ENCODE measurements around the gene SPOCK3.

SPOCK3 gene

GRCh38 chr4:167079762-167080161 lies 154.5 kb downstream of the SPOCK3 start:
- ATAC-seq (ENCODE audit: insufficient read depth, low read depth) (no peak), DNase-seq (no peak)
- Histone ChIP-seq H3K4me3 (ENCODE audit: low read depth in 1 of 2, low read length in 2 of 2) (no peak overlapping the region), H3K27ac (ENCODE audit: low read length) (no peak overlapping the region), H4K20me1 (ENCODE audit: insufficient read depth, low read length) (no peaks in the 10 kb centered on the region), H3K36me3 (ENCODE audit: insufficient read depth, low read length) (no peaks in the 10 kb centered on the region), H3K79me2 (ENCODE audit: insufficient read depth, low read length) (no peaks in the 10 kb centered on the region), H3K4me2 (ENCODE audit: insufficient read depth, low read length) (no peak overlapping the region), H3K27me3 (ENCODE audit: insufficient read depth, low read length, poor library complexity) (no peaks in the 10 kb centered on the region), H3K9ac (ENCODE audit: low read depth, low read length) (no peak overlapping the region), H3K9me3 (ENCODE audit: insufficient read depth, low read length, severe bottlenecking) (no peaks in the 10 kb centered on the region), H3K4me1 (ENCODE audit: insufficient read depth, low read length) (no peaks in the 10 kb centered on the region), H2AFZ (ENCODE audit: low read depth, low read length) (no peak overlapping the region)
- no peak for TF ChIP-seq CTCF (IDR thresholded peaks at IDR 0.05; ENCODE audit: borderline replicate concordance, extremely low read depth, low read length, poor library complexity, severe bottlenecking)

DNA sequence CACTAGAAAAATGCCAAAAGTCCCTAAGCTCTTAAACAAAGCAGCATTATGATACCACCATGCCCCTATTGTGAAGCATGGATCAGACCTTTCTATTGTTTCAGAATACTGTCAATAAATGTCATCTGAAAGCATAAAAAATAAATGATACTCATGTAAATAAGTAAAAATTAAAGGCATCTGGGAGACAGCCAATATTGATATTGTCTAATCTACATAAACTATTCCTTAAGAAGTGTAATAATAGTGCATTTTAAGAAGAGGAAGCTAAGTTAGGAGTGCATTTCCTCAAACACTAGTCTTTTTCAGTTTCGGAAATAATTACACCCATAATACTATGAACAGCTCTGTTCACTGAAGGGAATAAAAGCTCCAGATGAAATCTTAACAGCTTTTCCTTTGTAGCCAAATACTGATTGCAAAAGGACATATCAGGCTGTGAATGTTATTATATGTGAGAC lies 181.6 kb downstream of the SPOCK3 start:
- H3K27ac ChIP-seq (ENCODE audit: low read length): no peak overlapping the region
- DNase-seq: no peak
- H3K4me2 ChIP-seq (ENCODE audit: insufficient read depth, low read length): no peak overlapping the region
- no peak for ATAC-seq (ENCODE audit: insufficient read depth, low read depth)
- H3K4me3 ChIP-seq (ENCODE audit: low read depth in 1 of 2, low read length in 2 of 2): no peak overlapping the region
- H3K9ac ChIP-seq (ENCODE audit: low read depth, low read length): no peak overlapping the region
- H3K27me3 ChIP-seq (ENCODE audit: insufficient read depth, low read length, poor library complexity): no peaks in the 10 kb centered on the region
- no peaks in the 10 kb centered on the region for H3K79me2 ChIP-seq (ENCODE audit: insufficient read depth, low read length)
- TF ChIP-seq EZH2 (IDR thresholded peaks at IDR 0.05; ENCODE audit: borderline replicate concordance, low read depth, low read length, severe bottlenecking): no peak
- TF ChIP-seq CTCF (IDR thresholded peaks at IDR 0.05; ENCODE audit: borderline replicate concordance, extremely low read depth, low read length, poor library complexity, severe bottlenecking): no peak
- H3K36me3 ChIP-seq (ENCODE audit: insufficient read depth, low read length): no peaks in the 10 kb centered on the region
- H3K9me3 ChIP-seq (ENCODE audit: insufficient read depth, low read length, severe bottlenecking): no peaks in the 10 kb centered on the region
- no peaks in the 10 kb centered on the region for H4K20me1 ChIP-seq (ENCODE audit: insufficient read depth, low read length)
- no peak overlapping the region for H2AFZ ChIP-seq (ENCODE audit: low read depth, low read length)
- no peaks in the 10 kb centered on the region for H3K4me1 ChIP-seq (ENCODE audit: insufficient read depth, low read length)

GRCh38 chr4:167049257-167049656 lies 185.0 kb downstream of the SPOCK3 start:
- Histone ChIP-seq H3K27me3 (ENCODE audit: insufficient read depth, low read length, poor library complexity) (no peaks in the 10 kb centered on the region), H4K20me1 (ENCODE audit: insufficient read depth, low read length) (no peaks in the 10 kb centered on the region), H3K9ac (ENCODE audit: low read depth, low read length) (no peak overlapping the region), H3K4me2 (ENCODE audit: insufficient read depth, low read length) (no peak overlapping the region), H3K27ac (ENCODE audit: low read length) (no peak overlapping the region), H3K4me3 (ENCODE audit: low read depth in 1 of 2, low read length in 2 of 2) (no peak overlapping the region), H2AFZ (ENCODE audit: low read depth, low read length) (no peak overlapping the region), H3K36me3 (ENCODE audit: insufficient read depth, low read length) (no peaks in the 10 kb centered on the region), H3K79me2 (ENCODE audit: insufficient read depth, low read length) (no peaks in the 10 kb centered on the region), H3K4me1 (ENCODE audit: insufficient read depth, low read length) (no peaks in the 10 kb centered on the region), H3K9me3 (ENCODE audit: insufficient read depth, low read length, severe bottlenecking) (no peaks in the 10 kb centered on the region)
- no peak for DNase-seq
- no peak for ATAC-seq (ENCODE audit: insufficient read depth, low read depth)
- TF ChIP-seq CTCF (IDR thresholded peaks at IDR 0.05; ENCODE audit: borderline replicate concordance, extremely low read depth, low read length, poor library complexity, severe bottlenecking) (no peak), EZH2 (IDR thresholded peaks at IDR 0.05; ENCODE audit: borderline replicate concordance, low read depth, low read length, severe bottlenecking) (no peak)

DNA sequence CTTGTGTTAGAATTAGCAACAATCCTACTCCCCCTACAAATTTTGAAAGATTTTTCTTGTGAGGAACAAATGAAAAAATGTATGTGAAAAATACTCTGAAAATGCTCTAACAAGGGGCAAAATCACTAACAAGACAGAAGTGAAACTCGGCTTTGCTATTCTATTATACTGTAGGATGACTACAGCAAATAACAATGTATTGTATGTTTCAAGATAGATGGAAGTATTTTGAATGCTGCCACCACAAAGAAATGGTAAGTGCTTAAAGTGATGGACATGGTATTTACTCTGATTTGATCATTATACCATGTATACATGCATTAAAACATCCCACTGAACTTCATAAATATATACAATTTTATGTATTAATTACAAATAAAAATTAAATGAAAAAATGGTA lies 192.8 kb downstream of the SPOCK3 start:
- no peaks in the 10 kb centered on the region for H3K36me3 ChIP-seq (ENCODE audit: insufficient read depth, low read length)
- no peak for DNase-seq

More for the DNA sequence above, 192.8 kb downstream of the SPOCK3 start:
- Histone ChIP-seq H2AFZ (ENCODE audit: low read depth, low read length) (no peak overlapping the region), H3K79me2 (ENCODE audit: insufficient read depth, low read length) (no peaks in the 10 kb centered on the region), H3K4me1 (ENCODE audit: insufficient read depth, low read length) (no peaks in the 10 kb centered on the region), H3K9me3 (ENCODE audit: insufficient read depth, low read length, severe bottlenecking) (no peaks in the 10 kb centered on the region), H3K27me3 (ENCODE audit: insufficient read depth, low read length, poor library complexity) (no peaks in the 10 kb centered on the region), H3K4me2 (ENCODE audit: insufficient read depth, low read length) (no peak overlapping the region), H3K27ac (ENCODE audit: low read length) (no peak overlapping the region), H3K4me3 (ENCODE audit: low read depth in 1 of 2, low read length in 2 of 2) (no peak overlapping the region), H3K9ac (ENCODE audit: low read depth, low read length) (no peak overlapping the region), H4K20me1 (ENCODE audit: insufficient read depth, low read length) (no peaks in the 10 kb centered on the region)
- ATAC-seq (ENCODE audit: insufficient read depth, low read depth): no peak
- TF ChIP-seq CTCF (IDR thresholded peaks at IDR 0.05; ENCODE audit: borderline replicate concordance, extremely low read depth, low read length, poor library complexity, severe bottlenecking) (no peak), EZH2 (IDR thresholded peaks at IDR 0.05; ENCODE audit: borderline replicate concordance, low read depth, low read length, severe bottlenecking) (no peak)

Data from DND-41 (cell line).